Measurements from ENCODE around the gene PHF3.

The PHF3 gene

GRCh38 chr6:63759605-63760105 is 124.1 kb downstream of the PHF3 start:
- no peak for TF ChIP-seq CTCF (IDR thresholded peaks at IDR 0.05; ENCODE audit: borderline replicate concordance, control extremely low read depth, extremely low read depth, insufficient read depth, missing control alignments)
- in situ Hi-C loops (cut with MboI; ENCODE audit: low sequenced_read_pairs, unreplicated experiment): loop anchor here (10.0 kb wide), 2 partner anchors 165 to 405 kb away; no protein-coding TSS in a partner anchor
- no peak for DNase-seq (ENCODE audit: low spot score)

- TF ChIP-seq CTCF (IDR thresholded peaks at IDR 0.05; ENCODE audit: borderline replicate concordance, control extremely low read depth, extremely low read depth, insufficient read depth, missing control alignments): no peak
- in situ Hi-C loops (cut with MboI; ENCODE audit: low sequenced_read_pairs, unreplicated experiment): loop anchor here (10.0 kb wide), 2 partner anchors 165 to 405 kb away; no protein-coding TSS in a partner anchor
- DNase-seq (ENCODE audit: low spot score): no peak
Observed at GRCh38 chr6:63760199-63760598, 124.6 kb downstream of the PHF3 start.

GRCh38 chr6:63764318-63764916 is 128.8 kb downstream of the PHF3 start:
- TF ChIP-seq CTCF (IDR thresholded peaks at IDR 0.05; ENCODE audit: borderline replicate concordance, control extremely low read depth, extremely low read depth, insufficient read depth, missing control alignments): no peak
- no peak for DNase-seq (ENCODE audit: low spot score)
- in situ Hi-C loops (cut with MboI; ENCODE audit: low sequenced_read_pairs, unreplicated experiment): loop anchor here (10.0 kb wide), 2 partner anchors 170 to 410 kb away; no protein-coding TSS in a partner anchor

Data from GM13976 (cell line).